Prostate gland (tissue), 2 donors: Measurements from ENCODE around the gene SH3PXD2A. TPM values are rescaled to one million over a fixed set of nuclear protein-coding genes. Genes with fewer than 3 reads are reported as not detected.
A peak's percentile ranks its signal among the peaks of the same experiment; 100 is the strongest.
"Not testable (repeated sequence)": the region's sequence is repeated elsewhere in the genome, so short reads cannot be mapped to it uniquely, and the experiment has no call there.

ENCODE experiments used
- DNase-seq: peaks from one replicate; pipeline ENCODE4 v3.0.0-alpha.2; 2019; ENCODE audit warnings: low spot score
- H3K27ac ChIP-seq, 2 donors: fragments of 200-600 bp; sonication (generic); 2 replicates each; pipeline ENCODE4 v1.5.1; 2017 to 2019
- H3K27me3 ChIP-seq: fragments of 200-600 bp; sonication (generic); replicated peaks from 2 replicates; pipeline ENCODE4 v1.5.1; 2019; ENCODE audit not compliant: insufficient read depth
- H3K36me3 ChIP-seq, 2 donors: fragments of 200-600 bp; sonication (generic); 1 replicate in 1 of 2; 2 replicates in 1 of 2; pipeline versions ENCODE4 v1.5.1 to v1.8.1; 2017 to 2019
- H3K4me1 ChIP-seq: fragments of 200-600 bp; sonication (generic); replicated peaks from 2 replicates; pipeline ENCODE4 v1.5.1; 2019
- H3K4me3 ChIP-seq, 2 donors: fragments of 200-600 bp; sonication (generic); 2 replicates each; pipeline ENCODE4 v1.5.1; 2017 to 2019
- H3K9me3 ChIP-seq: fragments of 200-600 bp; sonication (generic); 2 replicates; pipeline ENCODE4 v1.5.1; 2017
- POLR2A ChIP-seq: fragments of 450-650 bp; IDR thresholded peaks from one replicate; pipeline ENCODE4 v1.6.1; 2016; ENCODE audit warnings: antibody characterized with exemption, mild to moderate bottlenecking
- POLR2AphosphoS5 ChIP-seq: sonication (generic); formaldehyde crosslinking; IDR thresholded peaks from one replicate; pipeline ENCODE4 v1.6.1; 2017; ENCODE audit warnings: antibody characterized with exemption
- WGBS: methylation state at CpG from one replicate; pipeline ENCODE4 v1.1.5; 2018; 5-methylcytosine and 5-hydroxymethylcytosine counted together
- intact Hi-C: fragments of 100-400 bp; cut with DNase I; formaldehyde crosslinking; loops from one replicate; pipeline ENCODE4 v1.14.2; 2022
- total RNA-seq, 2 donors: library from RNA; depleted of rRNA; stranded (reverse); fragments of >200 nt; gene quantifications; one replicate each; pipeline ENCODE4 v1.1.0, GENCODE V29; 2016
- TF ChIP-seq, protein P1 (sequence below), 4 experiments: fragments of 200-600 bp in 2 of 4; fragments of 450-650 bp in 2 of 4; sonication (generic) in 2 of 4; IDR thresholded peaks; 1 replicate in 3 of 4; 2 replicates in 1 of 4; pipeline ENCODE4 v1.5.1; 2016 to 2019; ENCODE audit warnings: antibody characterized with exemption in 4 of 4, mild to moderate bottlenecking in 2 of 4, moderate library complexity in 2 of 4

Gene SH3PXD2A
- total RNA-seq, 2 donors from 2014 or later: 14.2 to 26.4 TPM

DNA sequence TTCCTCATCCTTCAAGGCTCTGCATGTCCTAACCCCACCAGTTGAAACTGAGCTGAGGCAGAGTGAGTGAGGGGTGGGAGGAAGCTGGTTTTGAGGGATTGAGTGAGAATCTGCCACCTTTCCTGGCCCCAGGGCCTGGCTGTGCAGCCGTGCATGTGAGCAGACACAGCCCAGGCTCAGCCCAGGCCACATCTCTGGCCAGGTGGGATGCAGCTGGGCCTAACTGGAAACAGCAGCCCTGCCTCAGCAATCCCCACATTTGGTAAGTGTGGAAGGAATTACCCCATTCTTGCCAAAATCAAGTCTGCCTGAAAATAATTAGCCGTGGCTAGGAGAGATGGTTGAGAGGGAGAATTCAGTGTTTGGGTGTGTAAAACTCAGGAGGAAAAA is 245.3 kb downstream of the SH3PXD2A start:
- H3K27me3 ChIP-seq: no peaks in the 10 kb centered on the region
- no peak for DNase-seq
- H3K9me3 ChIP-seq: no peaks in the 10 kb centered on the region
- no peaks in the 10 kb centered on the region for H3K4me1 ChIP-seq
- H3K4me3 ChIP-seq: no peak overlapping the region
- H3K27ac ChIP-seq: no peak overlapping the region
- intact Hi-C loops: no loop called here
- peaks cover 0 to 7% of the 10 kb centered on the region in 2 donors for H3K36me3 ChIP-seq
- TF ChIP-seq POLR2A (no peak), POLR2AphosphoS5 (no peak)
- TF ChIP-seq, protein P1, sequence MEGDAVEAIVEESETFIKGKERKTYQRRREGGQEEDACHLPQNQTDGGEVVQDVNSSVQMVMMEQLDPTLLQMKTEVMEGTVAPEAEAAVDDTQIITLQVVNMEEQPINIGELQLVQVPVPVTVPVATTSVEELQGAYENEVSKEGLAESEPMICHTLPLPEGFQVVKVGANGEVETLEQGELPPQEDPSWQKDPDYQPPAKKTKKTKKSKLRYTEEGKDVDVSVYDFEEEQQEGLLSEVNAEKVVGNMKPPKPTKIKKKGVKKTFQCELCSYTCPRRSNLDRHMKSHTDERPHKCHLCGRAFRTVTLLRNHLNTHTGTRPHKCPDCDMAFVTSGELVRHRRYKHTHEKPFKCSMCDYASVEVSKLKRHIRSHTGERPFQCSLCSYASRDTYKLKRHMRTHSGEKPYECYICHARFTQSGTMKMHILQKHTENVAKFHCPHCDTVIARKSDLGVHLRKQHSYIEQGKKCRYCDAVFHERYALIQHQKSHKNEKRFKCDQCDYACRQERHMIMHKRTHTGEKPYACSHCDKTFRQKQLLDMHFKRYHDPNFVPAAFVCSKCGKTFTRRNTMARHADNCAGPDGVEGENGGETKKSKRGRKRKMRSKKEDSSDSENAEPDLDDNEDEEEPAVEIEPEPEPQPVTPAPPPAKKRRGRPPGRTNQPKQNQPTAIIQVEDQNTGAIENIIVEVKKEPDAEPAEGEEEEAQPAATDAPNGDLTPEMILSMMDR (IDR thresholded peaks at IDR 0.05): no peak
- WGBS: 44% methylated on average over 2 of the region's 2 CpGs

DNA sequence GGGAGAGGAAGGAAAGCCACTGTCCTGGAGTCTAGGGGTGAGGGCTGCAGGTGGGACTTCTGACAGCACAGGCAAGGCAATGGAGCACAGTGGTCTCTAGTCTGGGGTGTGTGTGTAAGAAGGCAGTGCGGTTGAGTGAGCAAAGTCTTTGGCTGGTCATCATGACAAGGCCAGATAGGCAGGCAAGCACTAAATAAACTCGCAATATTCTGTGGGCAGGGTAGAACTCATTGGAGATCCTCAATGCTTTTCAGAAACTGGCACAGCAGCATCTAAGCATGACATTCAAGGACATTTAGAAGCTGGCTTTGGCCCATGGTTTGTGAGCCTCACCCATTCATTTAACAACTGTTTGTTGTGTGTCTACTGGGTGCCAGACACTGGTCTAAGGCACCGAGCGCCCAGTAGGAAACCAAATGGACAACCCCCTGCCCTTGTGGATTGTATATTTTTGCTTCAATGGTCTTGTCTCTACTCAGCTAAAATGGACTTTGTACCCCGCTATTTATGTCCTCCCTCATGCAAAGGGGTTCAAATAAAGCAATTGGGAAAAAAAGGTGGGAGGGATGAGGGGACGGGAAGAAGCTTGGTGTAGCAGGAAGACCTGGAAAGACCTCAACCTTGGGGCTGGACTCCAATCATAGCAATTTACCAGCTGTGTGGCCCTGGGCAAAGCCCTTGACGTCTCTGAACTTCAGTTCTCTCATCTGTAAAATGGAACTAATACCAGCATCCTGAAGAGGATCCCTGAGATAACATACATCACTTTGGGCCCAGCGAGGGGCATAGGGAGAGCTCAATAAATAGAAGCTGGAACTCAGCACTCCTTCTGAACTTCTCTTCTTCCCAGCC is 245.9 kb downstream of the SH3PXD2A start:
- DNase-seq: peak; percentile 40
- H3K9me3 ChIP-seq: no peaks in the 10 kb centered on the region
- H3K27me3 ChIP-seq: no peaks in the 10 kb centered on the region
- intact Hi-C loops: no loop called here
- no peaks in the 10 kb centered on the region for H3K4me1 ChIP-seq
- 80% methylated on average over 8 of the region's 8 CpGs for WGBS
- H3K4me3 ChIP-seq: no peak overlapping the region
- H3K36me3 ChIP-seq: peaks cover 0 to 7% of the 10 kb centered on the region in 2 donors
- no peak for TF ChIP-seq POLR2A
- TF ChIP-seq, protein P1 (IDR thresholded peaks at IDR 0.05): no peak
- TF ChIP-seq POLR2AphosphoS5: peak; percentile 33
- H3K27ac ChIP-seq: no peak overlapping the region

GRCh38 chr10:103608056-103608455 is 247.3 kb downstream of the SH3PXD2A start:
- H3K27me3 ChIP-seq, H3K4me3 ChIP-seq, intact Hi-C loops, H3K36me3 ChIP-seq, H3K4me1 ChIP-seq, H3K27ac ChIP-seq, H3K9me3 ChIP-seq, DNase-seq: not testable (repeated sequence)
- 76% methylated on average over 10 of the region's 11 CpGs for WGBS

DNA sequence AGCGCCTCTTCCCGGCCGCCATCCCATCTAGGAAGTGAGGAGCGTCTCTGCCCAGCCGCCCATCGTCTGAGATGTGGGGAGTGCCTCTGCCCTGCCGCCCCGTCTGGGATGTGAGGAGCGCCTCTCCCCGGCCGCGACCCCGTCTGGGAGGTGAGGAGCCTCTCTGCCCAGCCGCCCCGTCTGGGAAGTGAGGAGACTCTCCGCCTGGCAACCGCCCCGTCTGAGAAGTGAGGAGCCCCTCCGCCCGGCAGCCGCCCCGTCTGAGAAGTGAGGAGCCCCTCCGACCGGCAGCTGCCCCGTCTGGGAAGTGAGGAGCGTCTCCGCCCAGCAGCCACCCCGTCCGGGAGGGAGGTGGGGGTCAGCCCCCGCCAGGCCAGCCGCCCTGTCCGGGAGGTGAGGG is 248.3 kb downstream of the SH3PXD2A start:
- DNase-seq, H3K36me3 ChIP-seq, H3K9me3 ChIP-seq, H3K27ac ChIP-seq, H3K27me3 ChIP-seq, intact Hi-C loops, H3K4me1 ChIP-seq, H3K4me3 ChIP-seq: not testable (repeated sequence)
- 95% methylated on average over 27 of the region's 32 CpGs for WGBS

GRCh38 chr10:103606097-103606438 is 249.3 kb downstream of the SH3PXD2A start:
- DNase-seq, H3K4me1 ChIP-seq, intact Hi-C loops, H3K36me3 ChIP-seq, H3K27me3 ChIP-seq, H3K27ac ChIP-seq, H3K4me3 ChIP-seq, H3K9me3 ChIP-seq: not testable (repeated sequence)
- WGBS: 74% methylated on average over 1 of the region's 1 CpG

DNA sequence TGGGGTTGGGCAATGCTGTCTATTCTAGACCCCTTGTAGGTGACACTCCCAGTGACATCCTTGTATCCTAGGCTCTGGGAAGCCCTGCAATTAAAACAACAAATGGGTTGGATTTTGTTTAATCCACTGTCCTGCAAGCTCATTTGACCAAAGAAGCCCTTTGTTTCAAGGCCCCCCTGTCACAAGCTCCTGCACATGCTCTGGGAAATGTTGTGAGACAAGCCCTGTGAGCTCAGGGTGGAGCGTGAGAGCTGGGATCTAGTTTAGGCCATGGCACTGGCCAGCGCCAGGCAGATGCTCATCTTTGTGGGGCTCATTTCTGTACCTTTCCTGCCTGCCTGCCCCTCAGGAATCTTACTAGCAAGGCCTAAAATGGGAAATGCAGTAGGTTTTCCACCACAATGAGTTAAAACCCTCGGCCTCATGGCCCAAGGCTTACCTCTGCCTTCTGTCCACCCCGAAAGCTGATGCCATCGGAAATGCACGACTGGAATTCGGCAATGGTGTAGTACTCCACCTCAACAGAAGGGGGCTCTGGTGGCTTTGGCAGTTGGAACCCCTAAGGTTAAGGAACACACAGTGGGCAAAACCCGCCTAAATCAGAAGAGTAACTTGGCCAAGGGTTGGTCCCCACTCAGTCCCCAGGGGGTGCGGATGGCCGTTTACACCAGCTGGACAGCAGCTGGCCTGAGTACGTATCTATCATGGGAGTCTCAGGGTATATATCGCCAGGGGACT is 249.8 kb downstream of the SH3PXD2A start:
- Histone ChIP-seq H3K27ac (no peak overlapping the region), H3K9me3 (no peaks in the 10 kb centered on the region), H3K4me1 (no peaks in the 10 kb centered on the region), H3K4me3 (no peak overlapping the region), H3K36me3 (no peaks in the 10 kb centered on the region), H3K27me3 (no peaks in the 10 kb centered on the region)
- peak; percentile 24 for DNase-seq
- WGBS: 70% methylated on average over 12 of the region's 12 CpGs
- TF ChIP-seq POLR2A: no peak
- TF ChIP-seq, protein P1 (IDR thresholded peaks at IDR 0.05): peak; percentile 45 to 82 (median 62)
- intact Hi-C loops: loop anchor here (2.0 kb wide), 1 partner anchor 81 kb away; no protein-coding TSS in a partner anchor
